ENCODE data around the gene APLF. TPM values are rescaled to one million over a fixed set of nuclear protein-coding genes. Genes with fewer than 3 reads are reported as not detected.

Gene APLF, protein sequence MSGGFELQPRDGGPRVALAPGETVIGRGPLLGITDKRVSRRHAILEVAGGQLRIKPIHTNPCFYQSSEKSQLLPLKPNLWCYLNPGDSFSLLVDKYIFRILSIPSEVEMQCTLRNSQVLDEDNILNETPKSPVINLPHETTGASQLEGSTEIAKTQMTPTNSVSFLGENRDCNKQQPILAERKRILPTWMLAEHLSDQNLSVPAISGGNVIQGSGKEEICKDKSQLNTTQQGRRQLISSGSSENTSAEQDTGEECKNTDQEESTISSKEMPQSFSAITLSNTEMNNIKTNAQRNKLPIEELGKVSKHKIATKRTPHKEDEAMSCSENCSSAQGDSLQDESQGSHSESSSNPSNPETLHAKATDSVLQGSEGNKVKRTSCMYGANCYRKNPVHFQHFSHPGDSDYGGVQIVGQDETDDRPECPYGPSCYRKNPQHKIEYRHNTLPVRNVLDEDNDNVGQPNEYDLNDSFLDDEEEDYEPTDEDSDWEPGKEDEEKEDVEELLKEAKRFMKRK
- 0.50 to 0.89 TPM (median 0.59 TPM) in 5 replicates for total RNA-seq (2022; extraction: Qiagen RNA extraction; ENCODE audit: low read depth)

DNA sequence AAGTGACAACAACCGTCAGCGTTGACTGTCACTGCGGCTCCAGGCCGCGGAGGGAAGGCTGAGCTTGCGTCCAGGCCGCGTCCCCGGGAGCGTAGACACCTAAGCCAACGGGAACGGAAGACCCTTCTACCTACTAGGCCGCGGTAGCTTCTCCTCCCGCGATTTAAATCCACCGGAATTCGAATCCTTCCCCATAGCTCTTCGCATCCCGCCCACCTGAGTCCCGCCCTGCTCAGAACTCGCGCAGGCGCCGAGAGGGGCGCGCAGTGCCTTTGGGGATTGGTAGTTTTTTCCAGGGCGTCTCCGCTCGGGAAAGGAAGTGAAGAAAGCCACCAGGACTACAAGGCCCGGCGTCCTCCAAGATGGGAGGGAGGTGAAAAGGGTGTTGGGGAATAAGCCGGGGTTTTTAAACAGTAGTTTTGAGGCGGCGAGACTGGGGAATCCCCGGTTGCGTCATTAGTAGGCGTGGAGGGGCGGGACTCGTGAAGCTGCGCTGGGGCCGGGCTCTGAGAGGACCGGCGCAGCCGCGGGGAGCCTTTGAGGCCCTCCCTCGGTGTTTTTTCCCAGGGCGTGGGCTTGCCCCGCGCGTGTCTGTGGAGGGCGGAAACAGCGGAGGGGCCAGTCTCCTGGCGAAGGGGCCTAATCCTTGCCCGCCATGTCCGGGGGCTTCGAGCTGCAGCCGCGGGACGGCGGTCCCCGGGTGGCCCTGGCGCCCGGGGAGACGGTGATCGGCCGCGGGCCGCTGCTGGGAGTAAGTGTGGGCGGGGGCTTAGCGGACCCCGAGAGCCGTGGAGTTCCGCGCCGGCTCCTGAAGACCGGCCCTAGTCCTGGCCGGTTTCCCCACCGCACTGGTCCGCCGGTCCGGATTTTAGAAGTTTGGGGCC lies at the start of gene APLF, which contains the start of gene FBXO48:
TSS of gene APLF (plus strand) at position 509 of the 884 bp plus-strand sequence. CDS start at position 656, 147 bp downstream.
TSS of gene FBXO48 (minus strand) at position 218 of the 884 bp plus-strand sequence. CDS start 2,149 bp downstream, outside the sequence.

Other genes starting within 250 kb of the APLF start
- gene PPP3R1, start 215.1 kb upstream of the APLF start, total RNA-seq (2022; extraction: Qiagen RNA extraction; ENCODE audit: low read depth): 48.6 to 89.7 TPM (median 62.5 TPM) in 5 replicates
- 2.2 to 3.2 TPM (median 2.4 TPM) in 5 replicates for gene CNRIP1, start 147.6 kb upstream of the APLF start, total RNA-seq (2022; extraction: Qiagen RNA extraction; ENCODE audit: low read depth)
- gene PLEK, start 102.3 kb upstream of the APLF start, total RNA-seq (2022; extraction: Qiagen RNA extraction; ENCODE audit: low read depth): not detected in 5 replicates
- gene FBXO48, start 291 bp upstream of the APLF start, total RNA-seq (2022; extraction: Qiagen RNA extraction; ENCODE audit: low read depth): 0.45 to 0.56 TPM (median 0.49 TPM) in 5 replicates
- not detected in 5 replicates for gene PROKR1, start 176.0 kb downstream of the APLF start, total RNA-seq (2022; extraction: Qiagen RNA extraction; ENCODE audit: low read depth)